H1 (cell line): ENCODE measurements around the gene IL3. TPM values are rescaled to one million over a fixed set of nuclear protein-coding genes. Genes with fewer than 3 reads are reported as not detected.

Source experiments
- CTCF ChIA-PET: fragments of 300-600 bp; sonication (Branson Sonifier 250); formaldehyde crosslinking; loops from one replicate; lab custom pipeline; 2021; ENCODE audit not compliant: partially characterized antibody; lab: Charles Lee
- POLR2A ChIA-PET: fragments of 300-600 bp; sonication (Branson Sonifier 250); formaldehyde crosslinking; loops from one replicate; lab custom pipeline; 2021; ENCODE audit warnings: inconsistent platforms; ENCODE audit not compliant: partially characterized antibody; lab: Charles Lee
- DNase-seq, 2 experiments: peaks; one replicate each; pipeline versions ENCODE4 v3.0.0 to v3.0.0-alpha.2; 2010 to 2022; ENCODE audit warnings: low spot score in 2 of 2, low read depth in 1 of 2, mixed read lengths in 1 of 2
- FAIRE-seq: peaks from 2 replicates; lab custom pipeline; 2011; peaks lifted over from hg19 to GRCh38; lab: Jason Lieb, UNC
- H2AFZ ChIP-seq: 2 replicates; pipeline ENCODE4 v1.8.1; 2012; ENCODE audit warnings: low read length, inconsistent platforms
- H2AK5ac ChIP-seq: 2 replicates; pipeline ENCODE4 v1.6.1; 2013; ENCODE audit warnings: low read depth, low read length
- H2BK120ac ChIP-seq: replicated peaks from 2 replicates; pipeline ENCODE3; 2013; ENCODE audit warnings: low read depth, low read length, inconsistent platforms
- H2BK12ac ChIP-seq: 2 replicates; pipeline ENCODE4 v1.6.1; 2013; ENCODE audit warnings: low read depth, low read length
- H2BK15ac ChIP-seq: 2 replicates; pipeline ENCODE4 v1.6.1; 2013; ENCODE audit warnings: low read length
- H2BK20ac ChIP-seq: 2 replicates; pipeline ENCODE4 v1.6.1; 2013; ENCODE audit warnings: low read length
- H2BK5ac ChIP-seq: 2 replicates; pipeline ENCODE4 v1.6.1; 2013; ENCODE audit warnings: low read depth, low read length
- H3K14ac ChIP-seq: 2 replicates; pipeline ENCODE4 v1.6.1; 2013; ENCODE audit warnings: inconsistent platforms; ENCODE audit not compliant: insufficient read length
- H3K18ac ChIP-seq: 2 replicates; pipeline ENCODE4 v1.6.1; 2013; ENCODE audit warnings: low read length; ENCODE audit errors: extremely low read depth
- H3K23ac ChIP-seq: 2 replicates; pipeline ENCODE4 v1.6.1; 2013; ENCODE audit warnings: inconsistent platforms; ENCODE audit not compliant: insufficient read length
- H3K23me2 ChIP-seq: 2 replicates; pipeline ENCODE4 v1.6.1; 2013; ENCODE audit warnings: low read depth, low read length
- H3K27ac ChIP-seq: 2 replicates; pipeline ENCODE4 v1.6.1; 2011; ENCODE audit warnings: low read depth, low read length, inconsistent platforms
- H3K27me3 ChIP-seq, 4 experiments: replicated peaks in 1 of 4; 1 replicate in 1 of 4; 2 replicates in 3 of 4; pipeline versions ENCODE4 v1.6.1 to v1.8.1; 2011 to 2013; ENCODE audit warnings: low read length in 3 of 4, mild to moderate bottlenecking in 3 of 4, inconsistent platforms in 2 of 4, mixed read lengths in 2 of 4, moderate library complexity in 1 of 4; ENCODE audit not compliant: control insufficient read depth in 3 of 4, insufficient read depth in 3 of 4; ENCODE audit errors: extremely low read depth in 1 of 4
- H3K36me3 ChIP-seq, 4 experiments: 2 replicates each; pipeline versions ENCODE4 v1.6.1 to v1.8.1; 2011 to 2013; ENCODE audit warnings: mild to moderate bottlenecking in 4 of 4, low read length in 3 of 4, moderate library complexity in 2 of 4, control low read depth in 1 of 4, inconsistent platforms in 1 of 4; ENCODE audit not compliant: insufficient read depth in 4 of 4, control insufficient read depth in 2 of 4
- H3K4ac ChIP-seq: replicated peaks from 2 replicates; pipeline ENCODE3; 2013; ENCODE audit warnings: low read length, low read depth, mixed read lengths, inconsistent platforms; ENCODE audit not compliant: insufficient read length
- H3K4me1 ChIP-seq, 4 experiments: replicated peaks in 1 of 4; 1 replicate in 1 of 4; 2 replicates in 3 of 4; pipeline versions ENCODE4 v1.6.1 to v1.8.1; 2011 to 2013; ENCODE audit warnings: low read length in 3 of 4, inconsistent platforms in 2 of 4, mixed read lengths in 1 of 4; ENCODE audit not compliant: insufficient read depth in 4 of 4, control insufficient read depth in 3 of 4
- H3K4me2 ChIP-seq, 2 experiments: 2 replicates each; pipeline versions ENCODE4 v1.6.1 to v1.8.1; 2011 to 2013; ENCODE audit warnings: low read depth in 2 of 2, low read length in 2 of 2, control low read depth in 1 of 2, inconsistent platforms in 1 of 2, mild to moderate bottlenecking in 1 of 2; ENCODE audit not compliant: insufficient read depth in 1 of 2
- H3K4me3 ChIP-seq, 4 experiments: fragments of 200-600, 300-600 bp in 1 of 4; sonication (generic), shearing (Covaris generic), sonication (Bioruptor Twin) in 1 of 4; 2 replicates each; pipeline versions ENCODE4 v1.5.1 to v1.8.1; 2011 to 2016; ENCODE audit warnings: low read length in 4 of 4, low read depth in 3 of 4, control low read depth in 2 of 4, inconsistent platforms in 2 of 4, mild to moderate bottlenecking in 2 of 4, mixed read lengths in 1 of 4, moderate library complexity in 1 of 4; ENCODE audit not compliant: insufficient read depth in 2 of 4; ENCODE audit errors: extremely low read depth in 1 of 4
- H3K56ac ChIP-seq: replicated peaks from 2 replicates; pipeline ENCODE3; 2013; ENCODE audit warnings: low read depth, mild to moderate bottlenecking, mixed read lengths, low read length, inconsistent platforms; ENCODE audit not compliant: insufficient read length
- H3K79me1 ChIP-seq: 2 replicates; pipeline ENCODE4 v1.6.1; 2013; ENCODE audit warnings: low read depth, low read length, control low read depth
- H3K79me2 ChIP-seq, 2 experiments: 2 replicates each; pipeline versions ENCODE4 v1.6.1 to v1.8.1; 2012 to 2013; ENCODE audit warnings: low read length in 2 of 2, mild to moderate bottlenecking in 2 of 2, inconsistent platforms in 1 of 2; ENCODE audit not compliant: insufficient read depth in 2 of 2, control insufficient read depth in 1 of 2
- H3K9ac ChIP-seq, 4 experiments: replicated peaks in 1 of 4; 1 replicate in 1 of 4; 2 replicates in 3 of 4; pipeline versions ENCODE4 v1.6.1 to v1.8.1; 2011 to 2013; ENCODE audit warnings: low read depth in 3 of 4, low read length in 3 of 4, control low read depth in 2 of 4, mild to moderate bottlenecking in 2 of 4, moderate library complexity in 2 of 4, inconsistent platforms in 1 of 4; ENCODE audit errors: extremely low read depth in 1 of 4
- H3K9me3 ChIP-seq, 2 experiments: 2 replicates each; pipeline versions ENCODE4 v1.6.1 to v1.8.1; 2012 to 2013; ENCODE audit warnings: mild to moderate bottlenecking in 2 of 2, moderate library complexity in 2 of 2, control low read depth in 1 of 2, inconsistent platforms in 1 of 2, low read depth in 1 of 2, low read length in 1 of 2, mixed read lengths in 1 of 2; ENCODE audit not compliant: insufficient read depth in 2 of 2
- H4K20me1 ChIP-seq, 2 experiments: replicated peaks in 1 of 2; 2 replicates each; pipeline versions ENCODE3 to v1.8.1; 2011 to 2013; ENCODE audit warnings: inconsistent platforms in 2 of 2, low read length in 2 of 2, mild to moderate bottlenecking in 1 of 2; ENCODE audit not compliant: insufficient read depth in 2 of 2, control insufficient read depth in 1 of 2
- H4K5ac ChIP-seq: 2 replicates; pipeline ENCODE4 v1.6.1; 2013; ENCODE audit warnings: low read length, low read depth, mixed read lengths, inconsistent platforms; ENCODE audit not compliant: insufficient read length
- H4K8ac ChIP-seq: 2 replicates; pipeline ENCODE4 v1.8.0; 2013; ENCODE audit warnings: mild to moderate bottlenecking, moderate library complexity, low read length, inconsistent platforms; ENCODE audit not compliant: insufficient read depth; ENCODE audit errors: extremely low read depth
- H4K91ac ChIP-seq: replicated peaks from 2 replicates; pipeline ENCODE3; 2013; ENCODE audit warnings: low read length, mixed read lengths, inconsistent platforms; ENCODE audit not compliant: insufficient read length
- ATF3 ChIP-seq: IDR thresholded peaks from 2 replicates; pipeline ENCODE4 v1.6.1; 2011; ENCODE audit warnings: low read depth, mild to moderate bottlenecking, low read length; ENCODE audit not compliant: insufficient read depth
- HDAC2 ChIP-seq, 2 experiments: fragments of 300-600 bp in 1 of 2; sonication (generic) in 1 of 2; IDR thresholded peaks; 2 replicates each; pipeline ENCODE4 v1.6.1; 2011 to 2012; ENCODE audit warnings: low read depth in 2 of 2, low read length in 2 of 2, mild to moderate bottlenecking in 2 of 2, moderate library complexity in 2 of 2, borderline replicate concordance in 1 of 2, inconsistent platforms in 1 of 2
- JUND ChIP-seq: IDR thresholded peaks from 2 replicates; pipeline ENCODE4 v1.6.1; 2011; ENCODE audit warnings: mild to moderate bottlenecking, improper control_type of control experiment, low read length
- POLR2A ChIP-seq, 2 experiments: IDR thresholded peaks; 1 replicate in 1 of 2; 2 replicates in 1 of 2; pipeline ENCODE4 v1.6.1; 2011; ENCODE audit warnings: low read depth in 2 of 2, low read length in 2 of 2, mild to moderate bottlenecking in 2 of 2; ENCODE audit errors: control extremely low read depth in 1 of 2
- SIX5 ChIP-seq: IDR thresholded peaks from 2 replicates; pipeline ENCODE4 v1.6.1; 2011; ENCODE audit warnings: mild to moderate bottlenecking, low read depth, low read length
- SP1 ChIP-seq: IDR thresholded peaks from 2 replicates; pipeline ENCODE4 v1.6.1; 2011; ENCODE audit warnings: low read depth, low read length
- SUZ12 ChIP-seq: fragments of 200-600 bp; sonication (generic); IDR thresholded peaks from 2 replicates; pipeline ENCODE4 v1.6.1; 2012; ENCODE audit warnings: mild to moderate bottlenecking, inconsistent platforms, low read length, moderate library complexity, mixed read lengths
- TCF12 ChIP-seq: IDR thresholded peaks from 2 replicates; pipeline ENCODE4 v1.6.1; 2011; ENCODE audit warnings: low read depth, mild to moderate bottlenecking, low read length
- USF2 ChIP-seq: IDR thresholded peaks from 2 replicates; pipeline ENCODE4 v1.6.1; 2011; ENCODE audit warnings: low read length, improper control_type of control experiment
- WGBS, 2 experiments: shearing (Covaris generic) in 1 of 2; methylation state at CpG; one replicate each; pipeline versions ENCODE4 v1.1.6 to v1.1.7; 2013 to 2015; ENCODE audit warnings: low lambda C conversion rate in 2 of 2, mixed read lengths in 2 of 2, inconsistent platforms in 1 of 2, low coverage in 1 of 2, missing lambda C conversion rate in 1 of 2; ENCODE audit not compliant: insufficient replicate concordance in 2 of 2, insufficient coverage in 1 of 2, insufficient read length in 1 of 2; ENCODE audit errors: extremely low coverage in 1 of 2, missing lambda C conversion rate in 1 of 2; 5-methylcytosine and 5-hydroxymethylcytosine counted together
- polyA plus RNA-seq, 7 experiments: library from polyadenylated mRNA; depleted of rRNA in 3 of 7; stranded (reverse) in 5 of 7; unstranded in 2 of 7; fragments of >200 nt in 5 of 7; fragments of 200-250 nt in 2 of 7; gene quantifications; 1 replicate in 5 of 7; 2 replicates in 1 of 7; 4 replicates in 1 of 7; pipeline versions ENCODE4 v1.2.1 to v1.2.3, GENCODE V29; 2011 to 2013; ENCODE audit warnings: missing spikeins in 2 of 7, mixed read lengths in 2 of 7
- total RNA-seq: library from RNA; stranded (reverse); fragmentation: NEBNext Ultra II Directional; extraction: Animal tissue kit (Norgen Biotek cat#: 25700); gene quantifications from 2 replicates; pipeline ENCODE4 v1.2.1, GENCODE V29; 2021

IL3 gene
- total and polyA plus RNA-seq, 2 of the 8 experiments (the other 6 are each of a cell fraction or from before 2014, with no cell fraction given) = not detected

GRCh38 chr5:132071338-132071707, 10.9 kb downstream of the IL3 start:
- H4K20me1 ChIP-seq = no peaks in the 10 kb centered on the region
- ChIA-PET CTCF (interaction anchor here (1.4 kb wide), 1 partner anchor 14 kb away, joined by 4 read pairs; no protein-coding TSS in a partner anchor), POLR2A (no interaction called here)
- no peaks in the 10 kb centered on the region for H3K9me3 ChIP-seq
- DNase-seq (no peak), FAIRE-seq (no peak)
- no peak overlapping the region for H2BK5ac ChIP-seq
- H2BK15ac ChIP-seq = no peak overlapping the region
- no peaks in the 10 kb centered on the region for H3K27me3 ChIP-seq
- H3K9ac ChIP-seq = no peak overlapping the region
- no peak overlapping the region for H3K56ac ChIP-seq
- no peak overlapping the region for H4K91ac ChIP-seq
- peaks cover 0 to 2% (median 0%) of the 10 kb centered on the region in 4 experiments; a peak in 1 of 7 replicates for H3K4me1 ChIP-seq
- no peak overlapping the region for H3K14ac ChIP-seq
- no peak overlapping the region for H2BK120ac ChIP-seq
- H3K79me2 ChIP-seq = no peaks in the 10 kb centered on the region
- H3K27ac ChIP-seq = no peak overlapping the region
- no peak overlapping the region for H2AFZ ChIP-seq
- no peak overlapping the region for H3K23ac ChIP-seq
- no peak overlapping the region for H4K8ac ChIP-seq
- no peak overlapping the region for H2BK20ac ChIP-seq
- no peak overlapping the region for H3K18ac ChIP-seq
- no peak overlapping the region for H4K5ac ChIP-seq
- 74% methylated on average over 2 of the region's 2 CpGs; no CpG with 5 or more reads in 1 of the 2 experiments for WGBS, 2 experiments
- no peak overlapping the region for H3K4me2 ChIP-seq
- no peaks in the 10 kb centered on the region for H3K36me3 ChIP-seq
- no peak overlapping the region for H3K4ac ChIP-seq
- no peaks in the 10 kb centered on the region for H3K79me1 ChIP-seq
- no peak for TF ChIP-seq JUND
- no peak for TF ChIP-seq HDAC2 (IDR thresholded peaks at IDR 0.05; ENCODE audit: borderline replicate concordance in 1 of 2, low read depth in 2 of 2, low read length in 2 of 2)
- no peak for TF ChIP-seq SUZ12
- no peak for TF ChIP-seq USF2
- TF ChIP-seq SIX5 = no peak
- no peak for TF ChIP-seq TCF12
- no peak for TF ChIP-seq SP1
- no peak for TF ChIP-seq POLR2A (IDR thresholded peaks at IDR 0.05; ENCODE audit: control extremely low read depth in 1 of 2, low read depth in 2 of 2, low read length in 2 of 2)
- no peak for TF ChIP-seq ATF3
- no peaks in the 10 kb centered on the region for H3K23me2 ChIP-seq
- H2BK12ac ChIP-seq = no peak overlapping the region
- H3K4me3 ChIP-seq = no peak overlapping the region
- H2AK5ac ChIP-seq = no peak overlapping the region
